GM12872 (cell line): ENCODE results near the gene MTA1.

ENCODE experiments used
- CTCF ChIP-seq: IDR thresholded peaks from 3 replicates; pipeline ENCODE4 v1.5.1; 2011; ENCODE audit warnings: low read depth, mild to moderate bottlenecking, low read length, moderate library complexity; ENCODE audit not compliant: insufficient read depth

The MTA1 gene

DNA sequence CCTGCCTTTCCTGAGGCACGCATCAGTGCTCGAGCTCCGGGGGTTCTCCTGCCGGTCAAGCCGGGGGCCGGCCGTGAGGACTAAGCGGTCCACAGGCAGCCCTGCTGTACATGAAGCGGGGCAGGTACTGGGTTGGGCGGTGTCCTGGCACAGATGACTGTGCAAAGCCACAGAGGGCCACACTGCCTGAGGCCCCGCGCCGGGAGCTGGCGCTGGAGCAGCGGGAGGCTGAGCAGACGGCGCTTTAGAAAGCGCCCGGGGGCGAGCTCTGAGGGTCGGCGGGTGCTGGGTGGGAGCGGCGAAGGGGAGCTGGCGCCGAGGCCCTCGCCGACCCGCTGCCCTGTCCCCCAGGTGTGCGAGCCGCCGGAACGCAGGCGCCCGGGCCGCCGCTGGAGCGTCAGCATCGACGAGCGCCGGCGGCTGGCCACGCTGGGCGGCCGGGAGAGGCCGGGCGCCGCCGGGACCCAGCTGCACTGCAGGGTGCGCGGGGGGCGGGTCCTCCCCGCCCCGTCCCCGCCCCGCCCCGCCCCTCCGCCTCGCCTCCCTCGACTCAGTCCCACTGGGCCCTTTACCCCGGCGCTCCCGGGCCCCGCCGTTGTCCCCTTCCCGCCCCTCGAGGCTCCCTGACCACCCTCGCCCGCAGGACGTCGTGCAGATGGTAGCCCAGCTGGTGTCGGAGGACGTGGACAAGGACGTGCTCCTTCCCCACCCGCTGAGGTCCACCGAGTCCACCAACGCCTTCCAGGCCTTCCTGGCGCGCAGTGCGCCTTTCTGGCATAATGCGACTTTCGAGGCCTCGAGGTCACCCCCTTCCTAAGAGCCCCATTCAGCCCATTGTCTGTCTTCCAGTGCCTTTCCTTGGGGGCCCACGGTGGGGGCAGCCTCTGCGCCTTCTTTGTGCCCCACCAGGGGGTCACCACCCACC, 8.3 kb upstream of the MTA1 start:
- no peak for TF ChIP-seq CTCF

GRCh38 chr14:105411985-105412770, 7.4 kb upstream of the MTA1 start:
- no peak for TF ChIP-seq CTCF

DNA sequence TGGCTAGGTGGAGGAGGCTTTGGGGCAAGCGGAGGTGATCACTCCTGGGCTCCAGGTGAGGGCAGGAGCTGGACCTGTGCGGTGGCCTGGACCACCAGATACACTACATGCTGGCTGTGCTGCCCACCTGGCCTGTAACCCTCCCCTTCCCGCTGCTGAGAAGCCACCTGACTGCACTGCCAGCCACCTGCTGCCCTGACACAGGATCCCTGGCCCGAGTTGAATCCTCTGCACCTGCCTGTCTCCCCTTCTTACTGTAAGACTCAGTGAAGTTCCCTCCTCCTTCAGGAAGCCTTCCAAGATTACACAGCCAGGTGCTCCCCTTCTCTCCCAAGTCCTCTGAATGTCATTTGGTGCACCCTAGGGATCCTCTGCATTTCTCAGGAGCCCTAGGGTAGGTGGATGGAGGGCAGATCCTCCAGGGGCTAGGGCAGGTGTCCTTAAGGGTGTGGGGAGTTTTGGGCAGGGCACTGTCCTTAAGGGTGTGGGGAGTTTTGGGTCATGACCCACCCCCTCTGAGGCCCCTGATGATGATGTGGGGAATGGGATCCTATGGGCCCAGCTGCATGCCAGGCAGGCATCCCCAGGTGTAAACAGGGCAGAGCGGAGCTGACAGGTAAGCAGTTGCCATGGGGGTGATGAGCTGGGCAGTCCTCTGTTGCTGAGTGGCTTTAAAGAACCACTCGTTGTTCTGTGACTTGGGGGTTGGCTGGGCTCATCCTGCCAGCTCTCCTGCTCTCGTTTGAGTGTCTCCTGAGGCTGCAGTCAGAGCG, 6.7 kb upstream of the MTA1 start:
- TF ChIP-seq CTCF: no peak

- no peak for TF ChIP-seq CTCF
Measured at GRCh38 chr14:105413544-105413886, 6.1 kb upstream of the MTA1 start.

GRCh38 chr14:105414456-105415371, 4.9 kb upstream of the MTA1 start:
- peak; percentile 66; the same call in 2 of the 3 replicates for TF ChIP-seq CTCF

DNA sequence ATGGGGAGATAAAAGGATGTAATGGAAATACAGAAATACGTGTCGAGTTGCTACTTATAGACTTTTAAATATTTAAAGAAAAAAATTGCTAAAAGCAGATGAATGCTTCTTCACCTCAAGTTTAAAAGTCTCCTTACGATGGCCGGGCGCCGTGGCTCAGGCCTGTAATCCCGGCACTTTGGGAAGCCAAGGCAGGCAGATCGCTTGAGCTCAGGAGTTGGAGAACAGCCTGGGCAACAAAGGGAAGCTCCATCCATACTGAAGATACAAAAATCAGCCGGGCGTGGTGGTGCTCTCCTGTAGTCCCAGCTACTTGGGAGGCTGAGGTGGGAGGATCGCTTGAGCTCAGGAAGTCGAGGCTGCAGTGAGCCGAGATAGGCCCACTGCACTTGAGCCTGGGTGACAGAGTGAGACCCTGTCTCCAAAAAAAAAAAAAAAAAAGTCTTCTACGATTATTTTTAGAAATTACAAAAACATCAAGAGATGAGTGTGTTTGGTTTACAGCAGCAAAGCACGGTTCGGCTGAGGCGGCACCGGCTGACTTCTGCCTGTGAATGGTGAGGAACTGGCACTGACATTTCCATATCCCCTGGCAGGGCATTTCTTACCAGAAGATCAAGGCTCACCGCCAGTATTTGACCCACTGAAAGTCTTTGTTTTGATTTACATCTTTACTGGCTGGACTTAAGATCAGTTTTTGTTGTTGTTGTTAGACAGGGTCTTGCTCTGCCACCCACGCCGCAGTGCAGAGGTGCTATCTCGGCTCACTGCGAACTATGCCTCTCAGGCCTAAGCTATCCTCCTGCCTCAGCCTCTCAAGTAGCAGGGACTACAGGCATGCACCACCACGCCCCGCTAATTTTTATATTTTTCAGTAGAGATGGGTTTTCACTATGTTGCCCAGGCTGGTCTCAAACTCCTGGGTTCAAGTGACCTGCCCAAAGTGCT, 3.9 kb upstream of the MTA1 start:
- TF ChIP-seq CTCF: no peak
